H9 (cell line): Measurements from ENCODE around the gene FAM110A. TPM values are rescaled to one million over a fixed set of nuclear protein-coding genes. Genes with fewer than 3 reads are reported as not detected.
A peak's percentile ranks its signal among the peaks of the same experiment; 100 is the strongest.

Source experiments
- DNase-seq: peaks from one replicate; pipeline ENCODE4 v3.0.0-alpha.2; 2017
- H2AFZ ChIP-seq: one replicate; pipeline ENCODE4 v1.6.1; 2013; ENCODE audit warnings: mild to moderate bottlenecking, low read length, control low read depth, moderate library complexity
- H2AK5ac ChIP-seq: 2 replicates; pipeline ENCODE4 v1.6.1; 2013; ENCODE audit warnings: low read length, control low read depth, mixed read lengths; ENCODE audit not compliant: insufficient read length
- H2BK120ac ChIP-seq: one replicate; pipeline ENCODE4 v1.6.1; 2013; ENCODE audit warnings: low read depth, mild to moderate bottlenecking, low read length, control low read depth, inconsistent platforms; ENCODE audit not compliant: poor library complexity, severe bottlenecking
- H2BK12ac ChIP-seq: 2 replicates; pipeline ENCODE4 v1.6.1; 2013; ENCODE audit warnings: low read length, control low read depth, mixed read lengths, low read depth; ENCODE audit not compliant: insufficient read length
- H2BK15ac ChIP-seq: 2 replicates; pipeline ENCODE4 v1.6.1; 2013; ENCODE audit warnings: low read depth, low read length, control low read depth
- H2BK20ac ChIP-seq: one replicate; pipeline ENCODE4 v1.6.1; 2013; ENCODE audit warnings: low read depth, mild to moderate bottlenecking, low read length, control low read depth, inconsistent platforms; ENCODE audit not compliant: poor library complexity, severe bottlenecking
- H2BK5ac ChIP-seq: 2 replicates; pipeline ENCODE4 v1.6.1; 2013; ENCODE audit warnings: low read length, control low read depth, mixed read lengths; ENCODE audit not compliant: insufficient read length
- H3K14ac ChIP-seq: 2 replicates; pipeline ENCODE4 v1.6.1; 2013; ENCODE audit warnings: low read length, control low read depth; ENCODE audit not compliant: insufficient read depth
- H3K18ac ChIP-seq: 2 replicates; pipeline ENCODE4 v1.6.1; 2013; ENCODE audit warnings: low read depth, mild to moderate bottlenecking, mixed read lengths, low read length, control low read depth; ENCODE audit not compliant: insufficient read length
- H3K23ac ChIP-seq: 2 replicates; pipeline ENCODE4 v1.6.1; 2013; ENCODE audit warnings: low read length, control low read depth, mixed read lengths, low read depth; ENCODE audit not compliant: insufficient read length
- H3K23me2 ChIP-seq: 2 replicates; pipeline ENCODE4 v1.6.1; 2013; ENCODE audit warnings: low read depth, mild to moderate bottlenecking, mixed read lengths, low read length, control low read depth; ENCODE audit not compliant: insufficient read length, poor library complexity, severe bottlenecking
- H3K27ac ChIP-seq: 2 replicates; pipeline ENCODE4 v1.5.1; 2013; ENCODE audit warnings: low read length, control low read depth, mixed read lengths, low read depth; ENCODE audit not compliant: insufficient read length
- H3K27me3 ChIP-seq: 2 replicates; pipeline ENCODE4 v1.6.1; 2013; ENCODE audit warnings: low read length, control low read depth, inconsistent platforms; ENCODE audit not compliant: insufficient read depth
- H3K4ac ChIP-seq: 2 replicates; pipeline ENCODE4 v1.6.1; 2013; ENCODE audit warnings: low read depth, mild to moderate bottlenecking, control low read depth, inconsistent platforms, low read length, moderate library complexity
- H3K4me1 ChIP-seq: 2 replicates; pipeline ENCODE4 v1.6.1; 2013; ENCODE audit warnings: low read length, control low read depth, inconsistent platforms; ENCODE audit not compliant: insufficient read depth
- H3K4me2 ChIP-seq: 2 replicates; pipeline ENCODE4 v1.6.1; 2013; ENCODE audit warnings: low read length, control low read depth, mixed read lengths; ENCODE audit not compliant: insufficient read length, insufficient read depth
- H3K56ac ChIP-seq: 2 replicates; pipeline ENCODE4 v1.6.1; 2013; ENCODE audit warnings: low read depth, mild to moderate bottlenecking, mixed read lengths, low read length, control low read depth; ENCODE audit not compliant: insufficient read length
- H3K79me1 ChIP-seq: 2 replicates; pipeline ENCODE4 v1.6.1; 2013; ENCODE audit warnings: low read depth, mild to moderate bottlenecking, moderate library complexity, low read length, control low read depth, inconsistent platforms; ENCODE audit not compliant: insufficient read depth, poor library complexity, severe bottlenecking
- H3K79me2 ChIP-seq: 2 replicates; pipeline ENCODE4 v1.6.1; 2013; ENCODE audit warnings: low read length, control low read depth, inconsistent platforms; ENCODE audit not compliant: insufficient read depth
- H3K9ac ChIP-seq: 2 replicates; pipeline ENCODE4 v1.6.1; 2013; ENCODE audit warnings: low read length, control low read depth, mixed read lengths; ENCODE audit not compliant: insufficient read length; ENCODE audit errors: extremely low read depth
- H3K9me3 ChIP-seq: one replicate; pipeline ENCODE4 v1.6.1; 2013; ENCODE audit warnings: low read depth, low read length, inconsistent platforms; ENCODE audit not compliant: control insufficient read depth
- H3T11ph ChIP-seq: one replicate; pipeline ENCODE4 v1.6.1; 2013; ENCODE audit warnings: mild to moderate bottlenecking, low read length, control low read depth, inconsistent platforms
- H4K20me1 ChIP-seq: one replicate; pipeline ENCODE4 v1.6.1; 2013; ENCODE audit not compliant: control insufficient read depth, insufficient read length, insufficient read depth
- H4K5ac ChIP-seq: 2 replicates; pipeline ENCODE4 v1.6.1; 2013; ENCODE audit warnings: low read depth, mild to moderate bottlenecking, mixed read lengths, low read length, control low read depth; ENCODE audit not compliant: insufficient read length
- H4K8ac ChIP-seq: replicated peaks from 2 replicates; pipeline ENCODE4 v1.6.1; 2013; ENCODE audit warnings: low read length, control low read depth, mixed read lengths, low read depth; ENCODE audit not compliant: insufficient read length
- H4K91ac ChIP-seq: 2 replicates; pipeline ENCODE4 v1.6.1; 2013; ENCODE audit warnings: low read depth, mild to moderate bottlenecking, moderate library complexity, mixed read lengths, low read length, control low read depth; ENCODE audit not compliant: insufficient read length
- H3K27ac Mint-ChIP-seq, 3 experiments: 2 replicates in 2 of 3; 3 replicates in 1 of 3; pipeline ENCODE4 v1.8.0; 2020 to 2021; ENCODE audit warnings: mixed read lengths in 3 of 3, mild to moderate bottlenecking in 1 of 3, moderate library complexity in 1 of 3
- H3K27me3 Mint-ChIP-seq: 2 replicates; pipeline ENCODE4 v1.8.0; 2021; ENCODE audit warnings: low read depth, mild to moderate bottlenecking, moderate library complexity, mixed read lengths
- H3K36me3 Mint-ChIP-seq, 3 experiments: 2 replicates in 2 of 3; 3 replicates in 1 of 3; pipeline ENCODE4 v1.8.0; 2020 to 2021; ENCODE audit warnings: low read depth in 3 of 3, mixed read lengths in 3 of 3; ENCODE audit not compliant: insufficient read depth in 1 of 3
- H3K4me1 Mint-ChIP-seq, 2 experiments: 2 replicates each; pipeline ENCODE4 v1.8.0; 2020; ENCODE audit warnings: mixed read lengths in 2 of 2
- H3K4me3 Mint-ChIP-seq, 2 experiments: 2 replicates in 1 of 2; 3 replicates in 1 of 2; pipeline ENCODE4 v1.8.0; 2020 to 2021; ENCODE audit warnings: mild to moderate bottlenecking in 2 of 2, mixed read lengths in 2 of 2, moderate library complexity in 1 of 2
- H3K9me3 Mint-ChIP-seq, 2 experiments: 2 replicates in 1 of 2; 3 replicates in 1 of 2; pipeline ENCODE4 v1.8.0; 2020; ENCODE audit warnings: mild to moderate bottlenecking in 2 of 2, mixed read lengths in 2 of 2, moderate library complexity in 1 of 2
- CTCF ChIP-seq: fragments of 200-600 bp; sonication (generic); conservative IDR thresholded peaks from 3 replicates; pipeline ENCODE4 v1.8.0; 2021; ENCODE audit warnings: antibody characterized with exemption, mild to moderate bottlenecking
- WGBS: extraction: QIAGEN DNeasy Blood & Tissue Kit; methylation state at CpG from one replicate; pipeline ENCODE4 v1.1.7; 2013; ENCODE audit warnings: missing lambda C conversion rate, low lambda C conversion rate, mixed read lengths; ENCODE audit not compliant: insufficient read length; ENCODE audit errors: extremely low coverage; 5-methylcytosine and 5-hydroxymethylcytosine counted together
- total RNA-seq: library from RNA; stranded (reverse); gene quantifications from 2 replicates; pipeline ENCODE4 v1.2.1, GENCODE V29; 2021

Gene FAM110A
- total RNA-seq, 1 experiment from 2014 or later = 10.3 TPM

- no peak overlapping the region for H2BK12ac ChIP-seq
- H3K4me2 ChIP-seq = no peak overlapping the region
- no peak overlapping the region for H2BK15ac ChIP-seq
- no peak overlapping the region for H4K8ac ChIP-seq
- no peak overlapping the region for H2AFZ ChIP-seq
- Mint-ChIP-seq H3K36me3 (peaks cover 0 to 4% (median 0%) of the 10 kb centered on the region in 3 experiments; a peak in 3 of 7 replicates), H3K27ac (peak overlapping the region in 1 of 3 experiments; percentile 89; a peak in 1 of 7 replicates), H3K4me1 (peaks cover 9 to 18% of the 10 kb centered on the region in 2 experiments), H3K4me3 (no peak overlapping the region), H3K27me3 (peaks cover 3% of the 10 kb centered on the region), H3K9me3 (peaks cover 5 to 12% of the 10 kb centered on the region in 2 experiments; a peak in 4 of 5 replicates)
- no peak overlapping the region for H3K4ac ChIP-seq
- H3K79me2 ChIP-seq = no peaks in the 10 kb centered on the region
- no peak for TF ChIP-seq CTCF
- no peak overlapping the region for H3K56ac ChIP-seq
- H3K9ac ChIP-seq = no peak overlapping the region
- no peak overlapping the region for H3K18ac ChIP-seq
- no peaks in the 10 kb centered on the region for H4K20me1 ChIP-seq
- no peaks in the 10 kb centered on the region for H3K4me1 ChIP-seq
- H4K5ac ChIP-seq = no peak overlapping the region
- H2AK5ac ChIP-seq = no peak overlapping the region
- DNase-seq = no peak
- H3K27ac ChIP-seq = no peak overlapping the region
- no peak overlapping the region for H2BK20ac ChIP-seq
- WGBS = no CpG with 5 or more reads among the region's 10 CpGs
- no peak overlapping the region for H3T11ph ChIP-seq
- no peaks in the 10 kb centered on the region for H3K23me2 ChIP-seq
- H3K9me3 ChIP-seq = no peaks in the 10 kb centered on the region
- H3K23ac ChIP-seq = no peak overlapping the region
- no peak overlapping the region for H4K91ac ChIP-seq
- H3K14ac ChIP-seq = no peak overlapping the region
- H3K79me1 ChIP-seq = no peaks in the 10 kb centered on the region
- H2BK120ac ChIP-seq = no peak overlapping the region
- H2BK5ac ChIP-seq = no peak overlapping the region
- H3K27me3 ChIP-seq = no peaks in the 10 kb centered on the region
Observed at GRCh38 chr20:815226-815625, 18.3 kb upstream of the FAM110A start.
